DND-41 (cell line): ENCODE data around the gene LRRC56.

Experiments used
- ATAC-seq: fragments of 200-7000 bp; cut with Tn5 transposase; 3 replicates; pipeline ENCODE4 v1.9.1; 2021; ENCODE audit warnings: low read depth; ENCODE audit not compliant: insufficient read depth
- DNase-seq: peaks from one replicate; pipeline ENCODE4 v3.0.0-alpha.2; 2020
- H2AFZ ChIP-seq: 2 replicates; pipeline ENCODE4 v1.6.0; 2012; ENCODE audit warnings: low read depth, low read length
- H3K27ac ChIP-seq: 2 replicates; pipeline ENCODE4 v1.5.1; 2012; ENCODE audit warnings: low read length, inconsistent platforms
- H3K27me3 ChIP-seq: fragments of 200-600 bp; sonication (generic); 2 replicates; pipeline ENCODE4 v1.6.0; 2012; ENCODE audit warnings: low read length, mild to moderate bottlenecking, inconsistent platforms; ENCODE audit not compliant: insufficient read depth, poor library complexity
- H3K36me3 ChIP-seq: 2 replicates; pipeline ENCODE4 v1.5.1; 2012; ENCODE audit warnings: low read length, inconsistent platforms; ENCODE audit not compliant: insufficient read depth
- H3K4me1 ChIP-seq: 2 replicates; pipeline ENCODE4 v1.5.1; 2012; ENCODE audit warnings: mild to moderate bottlenecking, low read length; ENCODE audit not compliant: insufficient read depth
- H3K4me2 ChIP-seq: 2 replicates; pipeline ENCODE4 v1.6.0; 2012; ENCODE audit warnings: mild to moderate bottlenecking, moderate library complexity, low read length, inconsistent platforms; ENCODE audit not compliant: insufficient read depth
- H3K4me3 ChIP-seq, 2 experiments: fragments of 200-600 bp in 1 of 2; shearing (Covaris generic) in 1 of 2; 2 replicates each; pipeline ENCODE4 v1.5.1; 2012 to 2016; ENCODE audit warnings: inconsistent platforms in 2 of 2, low read length in 2 of 2, mild to moderate bottlenecking in 2 of 2, low read depth in 1 of 2, moderate library complexity in 1 of 2
- H3K79me2 ChIP-seq: 2 replicates; pipeline ENCODE4 v1.6.0; 2012; ENCODE audit warnings: low read length, inconsistent platforms; ENCODE audit not compliant: insufficient read depth
- H3K9ac ChIP-seq: 2 replicates; pipeline ENCODE4 v1.6.0; 2012; ENCODE audit warnings: low read depth, mild to moderate bottlenecking, inconsistent platforms, low read length, moderate library complexity
- H3K9me3 ChIP-seq: 2 replicates; pipeline ENCODE4 v1.5.1; 2012; ENCODE audit warnings: low read length, moderate library complexity, mild to moderate bottlenecking, inconsistent platforms; ENCODE audit not compliant: insufficient read depth, severe bottlenecking
- H4K20me1 ChIP-seq: 2 replicates; pipeline ENCODE4 v1.6.0; 2012; ENCODE audit warnings: low read length; ENCODE audit not compliant: insufficient read depth
- EZH2 ChIP-seq: IDR thresholded peaks from 3 replicates; pipeline ENCODE4 v1.6.1; 2012; ENCODE audit warnings: borderline replicate concordance, low read depth, mild to moderate bottlenecking, moderate library complexity, low read length, inconsistent platforms; ENCODE audit not compliant: severe bottlenecking
- TF ChIP-seq, protein P1 (sequence below): IDR thresholded peaks from 2 replicates; pipeline ENCODE4 v1.5.1; 2012; ENCODE audit warnings: borderline replicate concordance, low read length, moderate library complexity, mild to moderate bottlenecking; ENCODE audit not compliant: poor library complexity, severe bottlenecking; ENCODE audit errors: extremely low read depth

LRRC56 gene

DNA sequence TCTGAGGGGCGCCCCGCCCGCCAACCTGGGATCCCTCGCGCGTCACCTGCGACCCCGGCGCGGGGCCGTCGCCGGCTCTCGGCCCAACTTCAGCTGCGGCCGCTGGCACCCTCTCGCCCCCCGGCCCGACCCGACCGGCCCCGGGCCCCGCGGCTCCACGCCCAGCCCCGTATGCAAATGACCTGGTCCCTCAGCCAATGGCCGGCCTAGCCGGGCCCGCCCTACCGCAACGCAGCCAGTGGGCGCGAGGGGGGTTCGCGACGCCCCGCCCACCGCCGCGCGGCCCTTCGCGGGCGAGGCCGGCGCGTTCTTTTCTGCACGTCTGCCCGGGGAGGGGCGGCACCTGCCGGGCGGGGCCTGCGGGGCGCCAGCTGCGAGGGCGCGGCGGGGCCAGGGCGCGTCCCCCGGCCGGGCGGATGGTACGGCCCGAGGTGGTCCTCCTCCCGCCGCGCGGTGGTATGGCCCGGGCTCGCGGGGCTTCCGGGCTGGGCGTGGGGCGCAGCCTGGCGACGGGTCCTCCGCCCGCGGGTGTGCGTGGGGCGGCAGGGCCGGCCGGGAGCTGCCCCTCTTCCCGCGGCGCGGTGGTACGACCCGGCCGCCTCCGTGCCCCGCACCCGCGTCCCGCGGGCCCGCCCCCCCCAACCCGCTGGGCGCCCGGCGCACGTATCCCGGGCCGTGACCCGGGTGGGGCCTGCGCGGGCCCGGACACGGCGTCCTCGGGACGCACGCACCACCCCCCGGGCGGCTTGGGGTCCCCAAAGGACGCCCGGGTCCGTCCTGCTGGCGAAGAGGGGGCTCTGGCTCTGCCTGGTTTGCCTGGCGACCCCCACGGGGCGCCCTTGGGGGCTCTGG, 31.2 kb downstream of the LRRC56 start:
- no peaks in the 10 kb centered on the region for H3K27me3 ChIP-seq
- TF ChIP-seq, protein P1, sequence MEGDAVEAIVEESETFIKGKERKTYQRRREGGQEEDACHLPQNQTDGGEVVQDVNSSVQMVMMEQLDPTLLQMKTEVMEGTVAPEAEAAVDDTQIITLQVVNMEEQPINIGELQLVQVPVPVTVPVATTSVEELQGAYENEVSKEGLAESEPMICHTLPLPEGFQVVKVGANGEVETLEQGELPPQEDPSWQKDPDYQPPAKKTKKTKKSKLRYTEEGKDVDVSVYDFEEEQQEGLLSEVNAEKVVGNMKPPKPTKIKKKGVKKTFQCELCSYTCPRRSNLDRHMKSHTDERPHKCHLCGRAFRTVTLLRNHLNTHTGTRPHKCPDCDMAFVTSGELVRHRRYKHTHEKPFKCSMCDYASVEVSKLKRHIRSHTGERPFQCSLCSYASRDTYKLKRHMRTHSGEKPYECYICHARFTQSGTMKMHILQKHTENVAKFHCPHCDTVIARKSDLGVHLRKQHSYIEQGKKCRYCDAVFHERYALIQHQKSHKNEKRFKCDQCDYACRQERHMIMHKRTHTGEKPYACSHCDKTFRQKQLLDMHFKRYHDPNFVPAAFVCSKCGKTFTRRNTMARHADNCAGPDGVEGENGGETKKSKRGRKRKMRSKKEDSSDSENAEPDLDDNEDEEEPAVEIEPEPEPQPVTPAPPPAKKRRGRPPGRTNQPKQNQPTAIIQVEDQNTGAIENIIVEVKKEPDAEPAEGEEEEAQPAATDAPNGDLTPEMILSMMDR: no peak
- no peak for TF ChIP-seq EZH2
- no peaks in the 10 kb centered on the region for H3K9me3 ChIP-seq
- H3K4me2 ChIP-seq: peak overlapping the region; percentile 88
- H3K9ac ChIP-seq: peak overlapping the region; percentile 96
- H3K36me3 ChIP-seq: peaks cover 30% of the 10 kb centered on the region
- peaks cover 21% of the 10 kb centered on the region for H4K20me1 ChIP-seq
- peak overlapping the region; percentile 64 for H3K27ac ChIP-seq
- peak overlapping the region; percentile 70; the same call in 1 of the 2 replicates for H2AFZ ChIP-seq
- H3K79me2 ChIP-seq: peaks cover 13% of the 10 kb centered on the region; the same call in 1 of the 2 replicates
- peak; percentile 93 for ATAC-seq
- peaks cover 34% of the 10 kb centered on the region for H3K4me1 ChIP-seq
- peak overlapping the region; percentile 59 to 76 for H3K4me3 ChIP-seq
- DNase-seq: peak; percentile 97

DNA sequence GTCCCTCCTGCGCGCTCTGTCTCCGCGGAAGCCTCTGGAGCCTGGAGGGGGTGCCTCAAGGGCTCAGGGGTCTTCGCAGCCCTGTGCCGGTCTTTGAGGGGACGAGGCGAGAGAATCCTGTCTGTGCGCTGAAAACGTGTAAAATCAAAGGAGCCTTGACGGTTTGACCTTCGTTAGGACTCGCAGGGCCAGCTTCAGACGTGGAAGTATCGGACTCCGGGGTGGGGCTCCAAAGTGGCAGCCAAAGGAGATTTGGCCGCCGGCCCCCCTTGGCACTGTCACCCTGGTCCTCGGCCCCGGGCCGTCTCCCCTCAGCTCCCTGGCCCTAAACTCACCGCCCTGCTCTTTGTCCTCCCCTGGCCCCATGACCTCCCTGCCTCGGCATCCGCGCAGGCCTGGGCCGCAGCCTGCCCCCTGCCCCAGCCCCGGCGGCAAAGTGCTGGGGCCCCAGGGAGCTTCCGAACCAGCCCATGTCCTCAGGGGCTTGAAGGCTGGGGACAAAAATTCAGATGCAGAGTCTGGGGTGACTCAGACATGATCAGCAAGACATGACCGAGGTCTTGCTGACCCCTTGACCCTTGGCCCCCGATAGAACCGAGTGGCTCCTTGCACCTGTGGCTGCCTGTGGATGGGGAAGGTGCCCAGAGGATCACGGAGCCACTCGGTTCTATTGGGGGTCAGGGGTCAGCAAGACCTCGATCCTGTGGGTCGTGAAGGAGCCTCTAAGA, 32.0 kb downstream of the LRRC56 start:
- H3K9me3 ChIP-seq: no peaks in the 10 kb centered on the region
- no peaks in the 10 kb centered on the region for H3K27me3 ChIP-seq
- peak overlapping the region; percentile 70; the same call in 1 of the 2 replicates for H2AFZ ChIP-seq
- peak overlapping the region; percentile 59 to 76 for H3K4me3 ChIP-seq
- H3K27ac ChIP-seq: peak overlapping the region; percentile 64
- peaks cover 14% of the 10 kb centered on the region for H4K20me1 ChIP-seq
- TF ChIP-seq, protein P1: no peak
- no peak for TF ChIP-seq EZH2
- H3K9ac ChIP-seq: peak overlapping the region; percentile 96
- H3K4me2 ChIP-seq: peak overlapping the region; percentile 88
- H3K36me3 ChIP-seq: peaks cover 25% of the 10 kb centered on the region; the same call in 1 of the 2 replicates
- ATAC-seq: no peak
- DNase-seq: no peak
- peaks cover 13% of the 10 kb centered on the region; the same call in 1 of the 2 replicates for H3K79me2 ChIP-seq
- H3K4me1 ChIP-seq: peaks cover 34% of the 10 kb centered on the region

DNA sequence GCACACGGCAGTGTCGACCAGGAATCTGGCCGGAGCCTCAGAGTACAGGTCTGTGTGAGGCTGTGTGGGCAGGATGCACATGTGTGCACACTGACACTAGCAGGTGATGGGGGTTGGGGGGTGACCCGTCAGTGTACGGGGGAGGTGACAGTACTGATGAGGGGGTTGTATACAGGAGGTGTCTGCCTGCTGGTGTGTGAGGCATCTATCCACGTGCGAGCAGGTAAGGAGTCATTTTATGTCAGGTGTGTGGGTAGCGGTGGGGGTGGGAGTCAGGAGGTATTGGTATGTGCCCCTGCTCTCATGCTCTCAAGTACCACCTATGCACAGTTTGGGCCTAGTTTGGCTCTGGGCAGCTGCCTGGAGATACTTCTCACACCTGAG, 34.5 kb downstream of the LRRC56 start:
- no peak overlapping the region for H3K4me2 ChIP-seq

More for the DNA sequence above, 34.5 kb downstream of the LRRC56 start:
- no peak for TF ChIP-seq EZH2
- TF ChIP-seq, protein P1: no peak
- peaks cover 14% of the 10 kb centered on the region for H3K79me2 ChIP-seq
- H4K20me1 ChIP-seq: peaks cover 7% of the 10 kb centered on the region
- no peak overlapping the region for H3K4me3 ChIP-seq
- no peak for DNase-seq
- no peak overlapping the region for H2AFZ ChIP-seq
- H3K9ac ChIP-seq: no peak overlapping the region
- peaks cover 16% of the 10 kb centered on the region; the same call in 1 of the 2 replicates for H3K36me3 ChIP-seq
- H3K9me3 ChIP-seq: no peaks in the 10 kb centered on the region
- H3K27me3 ChIP-seq: no peaks in the 10 kb centered on the region
- ATAC-seq: no peak
- H3K27ac ChIP-seq: no peak overlapping the region
- H3K4me1 ChIP-seq: peaks cover 35% of the 10 kb centered on the region
